Measurements from ENCODE around the gene TP53I11. TPM values are rescaled to one million over a fixed set of nuclear protein-coding genes. Genes with fewer than 3 reads are reported as not detected.

The TP53I11 gene
- total and polyA plus RNA-seq, 11 donors = 24.0 to 91.3 (median 39.4) TPM

- ATAC-seq (no peak), DNase-seq (no peak)
- no peak overlapping the region for H3K27ac ChIP-seq
- H3K4me1 ChIP-seq = peaks cover 0 to 12% (median 0%) of the 10 kb centered on the region in 12 donors
- TF ChIP-seq POLR2A (IDR thresholded peaks at IDR 0.05) (no peak), CTCF (IDR thresholded peaks at IDR 0.05) (no peak)
- WGBS, 4 donors = 97 to 100% (median 100%) methylated on average over 1 to 3 of the region's 3 CpGs
- no peak overlapping the region for H3K4me3 ChIP-seq
- H3K36me3 ChIP-seq = no peaks in the 10 kb centered on the region
- intact Hi-C loops (cut with DNase I) = no loop called here
- no peaks in the 10 kb centered on the region for H3K9me3 ChIP-seq
- H3K27me3 ChIP-seq = no peaks in the 10 kb centered on the region
These were observed 17.3 kb upstream of the TP53I11 start for GRCh38 chr11:44967930-44968496.

- intact Hi-C loops (cut with DNase I) = no loop called here
- no peaks in the 10 kb centered on the region for H3K9me3 ChIP-seq
- ATAC-seq = no peak
- H3K4me1 ChIP-seq = peaks cover 0 to 7% (median 0%) of the 10 kb centered on the region in 12 donors
- TF ChIP-seq POLR2A (IDR thresholded peaks at IDR 0.05) = no peak
- H3K27ac ChIP-seq = no peak overlapping the region
- DNase-seq = no peak
- H3K4me3 ChIP-seq = no peak overlapping the region
- no peaks in the 10 kb centered on the region for H3K27me3 ChIP-seq
- H3K36me3 ChIP-seq = no peaks in the 10 kb centered on the region
- 82 to 92% (median 86%) methylated on average over 6 of the region's 6 CpGs for WGBS, 4 donors
These were observed 16.0 kb upstream of the TP53I11 start for GRCh38 chr11:44966694-44967093.

GRCh38 chr11:44964526-44965209 is 14.0 kb upstream of the TP53I11 start:
- intact Hi-C loops (cut with DNase I) = no loop called here
- Histone ChIP-seq H3K9me3 (no peaks in the 10 kb centered on the region), H3K4me3 (no peak overlapping the region), H3K36me3 (no peaks in the 10 kb centered on the region), H3K27ac (no peak overlapping the region), H3K4me1 (no peaks in the 10 kb centered on the region), H3K27me3 (no peaks in the 10 kb centered on the region)
- DNase-seq (no peak), ATAC-seq (no peak)
- TF ChIP-seq POLR2A (IDR thresholded peaks at IDR 0.05) = no peak
- TF ChIP-seq CTCF (IDR thresholded peaks at IDR 0.05) = no peak
- WGBS, 4 donors = 85 to 86% (median 86%) methylated on average over 7 to 9 of the region's 9 CpGs

GRCh38 chr11:44963948-44964347 is 13.3 kb upstream of the TP53I11 start:
- WGBS, 4 donors = 87 to 97% (median 96%) methylated on average over 5 of the region's 5 CpGs
- Histone ChIP-seq H3K36me3 (no peaks in the 10 kb centered on the region), H3K4me1 (no peaks in the 10 kb centered on the region), H3K9me3 (no peaks in the 10 kb centered on the region), H3K27me3 (no peaks in the 10 kb centered on the region), H3K27ac (no peak overlapping the region), H3K4me3 (no peak overlapping the region)
- TF ChIP-seq POLR2A (IDR thresholded peaks at IDR 0.05) = no peak
- TF ChIP-seq CTCF (IDR thresholded peaks at IDR 0.05) = no peak
- no peak for ATAC-seq
- no peak for DNase-seq
- intact Hi-C loops (cut with DNase I) = no loop called here
